Neuronal stem cell (in vitro differentiated cells): Measurements from ENCODE around the gene NRSN2.

ENCODE experiments used
- DNase-seq: peaks from one replicate; pipeline ENCODE4 v3.0.0-alpha.2; 2013; ENCODE audit warnings: low spot score
- H2AFZ ChIP-seq: one replicate; pipeline ENCODE4 v1.6.1; 2013; ENCODE audit warnings: mild to moderate bottlenecking, low read length, inconsistent platforms
- H2AK5ac ChIP-seq: 2 replicates; pipeline ENCODE4 v1.6.1; 2013; ENCODE audit warnings: low read depth, mild to moderate bottlenecking, inconsistent platforms, low read length, moderate library complexity, mixed read lengths
- H2BK120ac ChIP-seq: 2 replicates; pipeline ENCODE4 v1.6.1; 2013; ENCODE audit warnings: low read depth, mild to moderate bottlenecking, inconsistent platforms, low read length, moderate library complexity, mixed read lengths
- H2BK12ac ChIP-seq: one replicate; pipeline ENCODE4 v1.6.1; 2013; ENCODE audit warnings: low read length, inconsistent platforms
- H2BK15ac ChIP-seq: 2 replicates; pipeline ENCODE4 v1.6.1; 2013; ENCODE audit warnings: mild to moderate bottlenecking, low read length, inconsistent platforms, mixed read lengths
- H2BK5ac ChIP-seq: one replicate; pipeline ENCODE4 v1.6.1; 2013; ENCODE audit warnings: inconsistent platforms, mild to moderate bottlenecking, low read length, moderate library complexity
- H3K14ac ChIP-seq: one replicate; pipeline ENCODE4 v1.6.1; 2013; ENCODE audit warnings: low read length, inconsistent platforms
- H3K18ac ChIP-seq: 2 replicates; pipeline ENCODE4 v1.6.1; 2013; ENCODE audit warnings: low read length, inconsistent platforms
- H3K23ac ChIP-seq: 2 replicates; pipeline ENCODE4 v1.6.1; 2013; ENCODE audit warnings: low read depth, mild to moderate bottlenecking, mixed read lengths, low read length, inconsistent platforms; ENCODE audit not compliant: poor library complexity
- H3K27ac ChIP-seq: replicated peaks from 3 replicates; pipeline ENCODE4 v1.5.1; 2013; ENCODE audit warnings: low read length, inconsistent platforms
- H3K27me3 ChIP-seq, 3 experiments: 2 replicates each; pipeline ENCODE4 v1.6.1; 2013; ENCODE audit warnings: low read length in 3 of 3, mild to moderate bottlenecking in 2 of 3, inconsistent platforms in 1 of 3, low read depth in 1 of 3, mixed read lengths in 1 of 3, moderate library complexity in 1 of 3; ENCODE audit not compliant: control insufficient read depth in 3 of 3, insufficient read depth in 3 of 3
- H3K36me3 ChIP-seq, 2 donors: replicated peaks in 1 of 2; 2 replicates each; pipeline ENCODE4 v1.6.1; 2013; ENCODE audit warnings: low read length in 2 of 2; ENCODE audit not compliant: control insufficient read depth in 2 of 2, insufficient read depth in 2 of 2
- H3K4ac ChIP-seq: 2 replicates; pipeline ENCODE4 v1.6.1; 2013; ENCODE audit warnings: inconsistent platforms, mild to moderate bottlenecking, low read length, moderate library complexity
- H3K4me1 ChIP-seq, 2 donors: 1 replicate in 1 of 2; 2 replicates in 1 of 2; pipeline ENCODE4 v1.6.1; 2013; ENCODE audit warnings: low read length in 2 of 2, low read depth in 1 of 2; ENCODE audit not compliant: control insufficient read depth in 2 of 2, insufficient read depth in 1 of 2
- H3K4me2 ChIP-seq: one replicate; pipeline ENCODE4 v1.6.1; 2013; ENCODE audit warnings: mild to moderate bottlenecking, low read length, inconsistent platforms; ENCODE audit not compliant: insufficient read depth, poor library complexity, severe bottlenecking
- H3K4me3 ChIP-seq, 2 donors: 2 replicates each; pipeline ENCODE4 v1.5.1; 2013; ENCODE audit warnings: low read length in 2 of 2, mild to moderate bottlenecking in 2 of 2, inconsistent platforms in 1 of 2, moderate library complexity in 1 of 2
- H3K79me1 ChIP-seq: one replicate; pipeline ENCODE4 v1.6.1; 2013; ENCODE audit warnings: low read depth, mild to moderate bottlenecking, inconsistent platforms, low read length, moderate library complexity
- H3K9ac ChIP-seq: one replicate; pipeline ENCODE4 v1.6.1; 2013; ENCODE audit warnings: mild to moderate bottlenecking, low read depth, low read length, inconsistent platforms; ENCODE audit not compliant: poor library complexity
- H3K9me3 ChIP-seq, 2 donors: replicated peaks in 1 of 2; 2 replicates each; pipeline versions ENCODE3 to v1.6.1; 2013; ENCODE audit warnings: low read length in 2 of 2, mild to moderate bottlenecking in 2 of 2, inconsistent platforms in 1 of 2, low read depth in 1 of 2, mixed read lengths in 1 of 2, moderate library complexity in 1 of 2; ENCODE audit not compliant: control insufficient read depth in 2 of 2, insufficient read depth in 1 of 2
- H4K8ac ChIP-seq: one replicate; pipeline ENCODE4 v1.6.1; 2013; ENCODE audit warnings: low read depth, mild to moderate bottlenecking, inconsistent platforms, low read length, moderate library complexity
- H4K91ac ChIP-seq: one replicate; pipeline ENCODE4 v1.6.1; 2013; ENCODE audit warnings: low read length, low read depth, mild to moderate bottlenecking, inconsistent platforms; ENCODE audit not compliant: poor library complexity
- WGBS, 2 donors: extraction: QIAGEN DNeasy Blood & Tissue Kit; methylation state at CpG; one replicate each; pipeline ENCODE4 v1.1.7; 2013; ENCODE audit warnings: missing lambda C conversion rate in 2 of 2, mixed read lengths in 1 of 2; ENCODE audit not compliant: insufficient read length in 2 of 2, insufficient replicate concordance in 1 of 2; ENCODE audit errors: extremely low coverage in 2 of 2; 5-methylcytosine and 5-hydroxymethylcytosine counted together

The NRSN2 gene

GRCh38 chr20:356745-357144 is 9.8 kb downstream of the NRSN2 start:
- WGBS, 2 donors: no CpG with 5 or more reads among the region's 10 CpGs
- H3K9ac ChIP-seq: no peak overlapping the region
- no peak overlapping the region for H3K4me2 ChIP-seq
- H3K4me1 ChIP-seq: peaks cover 11% of the 10 kb centered on the region in 2 donors
- no peaks in the 10 kb centered on the region for H3K79me1 ChIP-seq
- no peak overlapping the region for H3K4ac ChIP-seq
- H3K9me3 ChIP-seq: no peaks in the 10 kb centered on the region
- H4K8ac ChIP-seq: no peak overlapping the region
- no peak overlapping the region for H2BK120ac ChIP-seq
- H3K4me3 ChIP-seq: no peak overlapping the region
- DNase-seq: no peak
- peaks cover 0 to 12% of the 10 kb centered on the region in 2 donors for H3K36me3 ChIP-seq
- no peaks in the 10 kb centered on the region for H3K27me3 ChIP-seq
- no peak overlapping the region for H3K27ac ChIP-seq
- no peak overlapping the region for H3K18ac ChIP-seq
- H2AK5ac ChIP-seq: no peak overlapping the region
- no peak overlapping the region for H3K14ac ChIP-seq
- no peak overlapping the region for H2BK15ac ChIP-seq
- no peak overlapping the region for H3K23ac ChIP-seq
- H2BK12ac ChIP-seq: no peak overlapping the region
- H2BK5ac ChIP-seq: no peak overlapping the region
- no peak overlapping the region for H2AFZ ChIP-seq
- H4K91ac ChIP-seq: no peak overlapping the region

GRCh38 chr20:358891-359555 is 12.1 kb downstream of the NRSN2 start:
- no peak overlapping the region for H3K14ac ChIP-seq
- no peak overlapping the region for H2BK120ac ChIP-seq
- H3K27me3 ChIP-seq: no peaks in the 10 kb centered on the region
- no CpG with 5 or more reads among the region's 4 CpGs for WGBS, 2 donors
- no peak overlapping the region for H3K18ac ChIP-seq
- H3K4me2 ChIP-seq: no peak overlapping the region
- no peak overlapping the region for H3K9ac ChIP-seq
- H3K27ac ChIP-seq: no peak overlapping the region
- H3K79me1 ChIP-seq: no peaks in the 10 kb centered on the region
- no peak overlapping the region for H2BK15ac ChIP-seq
- no peak overlapping the region for H2BK5ac ChIP-seq
- H4K8ac ChIP-seq: no peak overlapping the region
- no peak overlapping the region for H2AK5ac ChIP-seq
- peaks cover 0 to 2% of the 10 kb centered on the region in 2 donors for H3K36me3 ChIP-seq
- H2BK12ac ChIP-seq: no peak overlapping the region
- no peak overlapping the region for H3K23ac ChIP-seq
- no peak for DNase-seq
- H3K4me3 ChIP-seq: no peak overlapping the region
- H3K4me1 ChIP-seq: peaks cover 12 to 15% of the 10 kb centered on the region in 2 donors
- H4K91ac ChIP-seq: no peak overlapping the region
- H2AFZ ChIP-seq: no peak overlapping the region
- H3K4ac ChIP-seq: no peak overlapping the region
- peaks cover 0 to 3% of the 10 kb centered on the region in 2 donors for H3K9me3 ChIP-seq

- H3K4me1 ChIP-seq: peaks cover 12% of the 10 kb centered on the region in 2 donors
- no peak overlapping the region for H2AK5ac ChIP-seq
- no peak overlapping the region for H2BK15ac ChIP-seq
- no peak overlapping the region for H2BK12ac ChIP-seq
- H3K4me2 ChIP-seq: no peak overlapping the region
- H4K8ac ChIP-seq: no peak overlapping the region
- no peaks in the 10 kb centered on the region for H3K36me3 ChIP-seq
- no peak overlapping the region for H3K9ac ChIP-seq
- DNase-seq: no peak
- H3K18ac ChIP-seq: no peak overlapping the region
- no peak overlapping the region for H2BK120ac ChIP-seq
- H3K23ac ChIP-seq: no peak overlapping the region
- peaks cover 0 to 3% of the 10 kb centered on the region in 2 donors for H3K9me3 ChIP-seq
- H3K4me3 ChIP-seq: no peak overlapping the region
- H3K14ac ChIP-seq: no peak overlapping the region
- H3K79me1 ChIP-seq: no peaks in the 10 kb centered on the region
- H3K27me3 ChIP-seq: peaks cover 0 to 3% (median 0%) of the 10 kb centered on the region in 3 experiments
- no CpG with 5 or more reads among the region's 8 CpGs for WGBS, 2 donors
- no peak overlapping the region for H2AFZ ChIP-seq
- no peak overlapping the region for H3K27ac ChIP-seq
- no peak overlapping the region for H2BK5ac ChIP-seq
- no peak overlapping the region for H3K4ac ChIP-seq
- H4K91ac ChIP-seq: no peak overlapping the region
Measured at GRCh38 chr20:361561-361960, 14.7 kb downstream of the NRSN2 start.

GRCh38 chr20:362271-363254 is 15.7 kb downstream of the NRSN2 start:
- H3K9ac ChIP-seq: peak overlapping the region; percentile 74
- no peak overlapping the region for H2BK120ac ChIP-seq
- no peak overlapping the region for H3K27ac ChIP-seq
- H3K4me3 ChIP-seq: peak overlapping the region in 1 of 2 donors; percentile 70
- peaks cover 0 to 3% of the 10 kb centered on the region in 2 donors for H3K9me3 ChIP-seq
- DNase-seq: no peak
- no peak overlapping the region for H3K18ac ChIP-seq
- H4K8ac ChIP-seq: peak overlapping the region; percentile 23
- H3K27me3 ChIP-seq: peaks cover 0 to 3% (median 0%) of the 10 kb centered on the region in 3 experiments
- WGBS, 2 donors: no CpG with 5 or more reads among the region's 13 CpGs
- no peak overlapping the region for H2AK5ac ChIP-seq
- H4K91ac ChIP-seq: peak overlapping the region; percentile 17
- H2BK15ac ChIP-seq: no peak overlapping the region
- H3K4me2 ChIP-seq: no peak overlapping the region
- peak overlapping the region; percentile 0 for H3K23ac ChIP-seq
- no peak overlapping the region for H2BK5ac ChIP-seq
- no peak overlapping the region for H3K4ac ChIP-seq
- H3K36me3 ChIP-seq: no peaks in the 10 kb centered on the region
- no peak overlapping the region for H3K14ac ChIP-seq
- no peaks in the 10 kb centered on the region for H3K79me1 ChIP-seq
- H2AFZ ChIP-seq: no peak overlapping the region
- peaks cover 12% of the 10 kb centered on the region in 2 donors for H3K4me1 ChIP-seq
- no peak overlapping the region for H2BK12ac ChIP-seq
